Activated naive CD4-positive, alpha-beta T cell (primary cell): ENCODE results near the gene LBP.
"Not testable (repeated sequence)": the region's sequence is repeated elsewhere in the genome, so short reads cannot be mapped to it uniquely, and the experiment has no call there.

ENCODE experiments used
- DNase-seq, 4 experiments: peaks; one replicate each; lab custom pipeline; 2025; lab: John Stamatoyannopoulos, UW

LBP gene

DNA sequence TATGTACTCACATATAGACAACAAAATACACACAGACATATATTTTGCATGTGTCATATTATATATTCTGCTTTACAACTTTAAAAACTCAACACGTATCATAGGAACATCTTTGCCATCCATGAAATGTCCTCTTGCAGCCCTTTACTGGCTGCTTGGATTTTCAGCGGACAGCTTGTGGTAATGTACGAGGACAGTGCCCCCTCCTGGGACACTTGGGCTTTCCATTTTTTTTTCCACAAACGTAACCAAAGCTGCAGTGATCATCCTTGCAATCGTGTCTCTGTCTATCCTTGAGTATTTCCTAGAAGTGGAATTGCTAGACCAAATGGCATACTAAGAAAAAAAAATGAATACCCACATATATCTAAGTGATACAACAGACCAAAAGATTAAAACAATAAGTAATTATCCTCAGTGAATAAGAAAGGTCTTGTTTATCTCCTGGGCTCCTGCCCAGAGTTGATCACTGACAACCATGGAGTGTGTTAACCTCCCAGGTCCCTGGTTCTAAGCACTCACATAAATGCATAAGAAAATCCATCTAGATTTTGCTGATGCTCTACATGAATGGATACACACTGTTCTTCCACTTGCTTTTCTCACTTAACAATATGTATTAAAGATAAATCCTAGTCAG lies 24.2 kb upstream of the LBP start:
- DNase-seq: no peak

DNA sequence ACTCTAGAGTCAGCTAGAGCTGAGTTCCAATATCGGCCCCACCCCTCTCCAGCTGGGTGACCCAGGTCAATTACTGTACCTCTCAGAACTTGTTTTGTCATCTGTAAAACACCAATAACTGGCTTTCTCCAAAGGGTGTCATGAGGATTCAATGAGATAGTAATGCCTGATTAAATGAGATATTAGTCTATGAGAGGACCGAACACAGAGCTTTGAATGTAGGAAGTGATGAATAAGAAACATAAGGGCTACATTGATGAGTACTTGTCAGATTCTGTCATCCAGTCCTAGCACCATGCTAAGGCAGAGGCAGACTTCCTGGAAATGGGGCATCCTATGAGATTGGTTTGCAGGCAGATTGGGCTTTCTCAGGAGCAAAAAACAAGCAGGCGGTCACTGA lies 22.1 kb upstream of the LBP start:
- no peak for DNase-seq

DNA sequence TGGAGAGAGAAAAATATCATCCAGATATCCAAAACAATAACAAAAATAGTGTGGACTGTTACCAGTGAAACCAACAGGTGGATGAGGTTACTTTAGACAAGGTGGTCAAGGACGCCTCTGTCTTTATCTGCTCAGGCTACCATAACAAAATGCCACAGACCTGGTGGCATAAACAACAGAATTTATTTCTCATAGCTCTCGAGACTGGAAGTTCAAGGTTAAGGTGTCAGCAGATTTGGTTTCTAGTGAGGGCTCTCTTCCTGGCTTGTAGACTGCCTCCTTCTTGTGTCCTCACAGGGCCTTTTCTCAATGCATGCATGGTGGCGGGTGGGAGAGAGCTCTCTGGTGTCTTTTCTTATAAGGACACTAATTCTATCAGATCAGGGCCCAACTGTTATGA lies 21.1 kb upstream of the LBP start:
- no peak for DNase-seq

DNA sequence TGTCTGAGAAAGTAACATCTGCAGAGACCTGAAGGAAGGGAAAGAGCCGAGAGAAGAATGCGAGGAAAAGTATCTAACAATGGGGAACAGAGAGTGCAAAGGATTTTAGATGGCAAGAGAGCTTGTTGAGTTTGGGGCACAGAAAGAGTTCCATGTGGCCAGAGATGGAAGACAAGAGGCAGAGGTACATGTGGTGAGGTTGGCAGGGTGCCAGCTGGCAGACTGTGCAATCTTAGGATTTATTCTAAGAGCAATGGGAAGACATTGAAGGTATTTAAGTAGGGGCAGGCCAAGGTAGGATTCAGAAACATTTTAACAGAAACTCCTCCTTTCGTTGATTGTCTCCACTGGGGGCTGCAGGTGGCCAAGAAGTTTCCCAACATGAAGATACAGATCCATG lies 20.4 kb upstream of the LBP start:
- DNase-seq: no peak

DNA sequence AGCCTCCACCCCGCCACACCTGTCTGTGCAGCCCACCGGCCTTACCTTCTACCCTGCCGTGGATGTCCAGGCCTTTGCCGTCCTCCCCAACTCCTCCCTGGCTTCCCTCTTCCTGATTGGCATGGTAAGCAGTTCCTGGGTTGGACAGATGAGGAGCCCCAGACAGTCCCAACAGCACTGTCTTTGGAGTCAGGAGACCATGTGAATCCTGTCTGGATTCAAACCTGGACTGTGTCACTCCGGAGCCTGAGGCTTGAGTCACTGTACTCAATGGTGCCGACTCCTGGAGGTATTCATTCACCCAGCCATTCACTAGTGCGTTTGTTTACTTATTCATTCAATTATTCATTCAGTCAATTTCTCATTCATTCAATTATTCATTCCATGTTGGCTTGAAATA lies 20.0 kb upstream of the LBP start:
- DNase-seq: no peak

DNA sequence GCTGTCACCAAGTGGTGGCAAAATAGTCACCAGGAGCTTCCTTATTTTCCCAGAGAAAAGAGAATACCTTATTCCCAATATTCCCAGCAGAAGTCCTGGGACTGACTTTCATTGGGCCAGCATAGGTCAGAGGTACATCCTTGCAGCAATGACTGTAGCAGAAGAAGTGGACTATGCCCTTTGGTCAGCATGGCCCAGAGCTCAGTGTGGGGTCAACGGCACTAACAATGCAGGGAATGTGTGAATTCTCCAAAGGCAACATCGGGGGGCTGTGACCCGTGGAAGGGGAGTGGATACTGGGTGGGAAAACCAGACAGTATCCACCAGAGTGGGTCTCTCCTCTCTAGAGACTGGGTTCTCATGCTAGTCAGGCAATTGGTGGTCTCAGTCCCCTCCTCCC lies 15.6 kb upstream of the LBP start:
- no peak for DNase-seq

DNA sequence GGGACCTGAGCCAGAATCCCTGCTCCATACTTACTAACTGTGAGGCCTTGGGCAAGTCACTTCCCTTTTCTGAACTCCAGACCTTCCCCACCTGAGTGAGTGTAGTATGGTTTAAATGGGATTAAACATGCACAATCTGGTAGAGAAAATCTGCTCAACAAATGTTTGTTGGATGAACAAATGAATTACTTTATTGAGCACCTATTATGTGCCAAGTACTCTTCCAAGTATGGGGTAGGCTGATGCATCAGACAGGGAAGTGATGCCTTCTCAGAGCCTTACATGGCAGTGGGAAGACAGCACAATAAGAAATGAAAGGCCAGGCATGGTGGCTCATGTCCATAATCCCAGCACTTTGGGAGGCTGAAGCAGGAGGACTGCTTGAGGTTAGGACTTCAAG lies 15.0 kb upstream of the LBP start:
- no peak for DNase-seq

DNA sequence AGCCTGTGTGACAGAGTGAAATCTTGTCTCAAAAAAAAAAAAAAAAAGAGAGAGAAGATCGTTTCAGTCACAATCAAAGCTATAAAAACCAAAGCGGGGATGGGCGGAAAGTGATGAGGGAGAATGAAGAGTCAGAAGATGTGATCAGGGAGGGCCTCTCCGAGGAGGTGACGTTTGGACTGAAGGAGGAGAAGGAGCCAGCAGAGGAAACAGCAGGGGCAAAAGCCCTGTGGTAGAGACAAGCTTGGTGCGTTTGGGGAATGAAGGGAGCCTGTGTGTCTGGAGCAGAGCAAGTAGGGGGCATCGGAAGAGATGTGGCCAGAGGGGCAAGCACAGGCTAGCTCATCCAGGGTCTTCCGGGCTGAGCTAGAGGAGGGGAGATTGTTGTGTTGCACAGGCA lies 14.5 kb upstream of the LBP start:
- DNase-seq: no peak

DNA sequence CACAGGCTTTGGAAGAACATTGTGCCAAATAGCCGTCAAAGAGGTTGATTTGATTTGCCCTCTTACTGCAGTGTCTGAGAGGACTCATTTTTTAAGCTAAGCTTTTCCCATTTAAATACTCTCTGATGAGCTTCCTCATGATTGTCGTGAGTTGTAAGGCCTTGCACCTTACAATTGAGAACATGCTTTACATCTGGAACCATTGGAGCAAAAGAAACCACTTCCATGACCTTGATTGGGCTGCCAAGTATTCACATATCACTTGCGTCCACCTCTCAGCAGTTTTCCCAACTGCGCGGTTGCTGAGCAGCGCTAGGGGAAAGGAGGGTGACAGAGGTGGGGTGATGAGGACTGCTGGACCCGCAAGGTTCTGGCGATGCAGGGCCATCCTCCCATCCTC lies 12.3 kb upstream of the LBP start:
- no peak for DNase-seq

DNA sequence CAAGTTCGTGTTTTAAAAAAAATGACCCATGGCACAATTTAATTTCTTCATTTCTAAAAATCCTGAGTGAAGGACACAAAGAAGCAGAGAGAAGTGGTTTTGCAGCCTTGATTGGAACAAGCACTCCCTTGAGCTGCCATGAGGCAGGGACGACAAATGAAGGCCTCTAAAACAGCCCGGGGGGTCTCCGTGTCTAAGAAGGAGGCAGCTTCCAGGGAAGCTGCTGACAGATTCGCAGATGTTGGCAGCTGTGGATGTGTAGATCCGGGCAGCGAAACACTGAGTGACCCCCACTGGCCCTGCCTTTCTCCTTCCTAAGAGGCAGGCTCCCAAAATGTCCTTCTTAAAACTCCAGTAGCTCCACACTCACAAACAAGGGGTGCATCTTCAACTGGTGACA lies 9.6 kb upstream of the LBP start:
- no peak for DNase-seq

DNA sequence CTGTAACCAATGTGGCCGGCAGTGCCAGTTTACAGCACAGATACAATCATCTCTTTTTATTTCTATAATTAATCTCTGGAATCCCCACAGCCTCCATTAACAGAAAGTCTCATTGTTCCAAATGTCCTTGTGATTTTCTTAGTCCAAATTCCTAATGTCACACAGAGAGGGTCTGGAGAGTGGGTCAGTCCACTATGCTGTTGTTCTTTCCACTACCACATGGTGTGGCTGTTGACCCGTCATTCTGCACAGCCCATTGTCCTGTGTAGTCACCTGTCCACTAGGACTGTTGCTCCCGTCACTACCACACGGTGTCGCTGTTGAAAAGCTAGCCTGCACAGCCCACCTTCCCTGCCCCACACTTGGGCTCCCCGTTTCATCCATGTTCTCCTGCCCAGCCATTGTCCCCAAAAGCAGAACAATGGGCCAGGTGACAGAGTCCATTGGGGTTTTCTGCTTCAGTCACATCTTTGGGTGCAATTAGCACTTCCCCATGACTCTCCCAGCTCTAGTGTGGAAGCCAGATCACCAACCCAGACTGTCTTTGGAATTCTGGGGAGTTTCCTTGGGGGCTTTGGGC lies 8.6 kb upstream of the LBP start:
- DNase-seq: no peak

DNA sequence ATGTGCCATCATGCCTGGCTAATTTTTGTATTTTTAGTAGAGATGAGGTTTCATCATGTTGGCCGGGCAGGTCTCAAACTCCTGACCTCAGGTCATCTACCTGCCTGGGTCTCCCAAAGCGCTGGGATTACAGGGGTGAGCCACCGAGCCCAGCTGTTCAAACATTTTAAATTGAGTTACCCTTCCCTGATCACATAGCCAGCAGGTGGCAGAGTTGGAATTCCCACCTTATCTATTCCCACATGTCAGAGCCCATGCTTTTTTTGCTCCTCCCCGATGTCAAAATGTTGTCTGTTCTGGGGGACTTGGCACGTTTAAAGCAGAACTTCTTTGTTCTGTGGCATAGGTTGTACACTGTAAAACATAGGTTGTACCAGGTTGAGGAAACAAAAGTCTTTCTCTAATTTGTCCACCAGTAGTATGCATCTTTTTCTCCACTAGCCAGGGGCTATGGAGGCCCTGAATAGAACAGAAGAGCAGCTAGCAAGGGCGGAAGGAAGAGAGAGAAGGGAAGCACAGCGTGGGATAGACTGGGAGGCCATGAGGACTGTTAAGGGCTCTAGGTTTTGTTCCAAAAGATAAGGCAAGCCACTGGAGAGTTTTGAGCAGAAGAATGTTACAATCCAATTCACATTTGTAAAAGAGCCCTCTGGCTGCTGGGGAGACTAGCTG lies 7.3 kb upstream of the LBP start:
- DNase-seq: no peak

DNA sequence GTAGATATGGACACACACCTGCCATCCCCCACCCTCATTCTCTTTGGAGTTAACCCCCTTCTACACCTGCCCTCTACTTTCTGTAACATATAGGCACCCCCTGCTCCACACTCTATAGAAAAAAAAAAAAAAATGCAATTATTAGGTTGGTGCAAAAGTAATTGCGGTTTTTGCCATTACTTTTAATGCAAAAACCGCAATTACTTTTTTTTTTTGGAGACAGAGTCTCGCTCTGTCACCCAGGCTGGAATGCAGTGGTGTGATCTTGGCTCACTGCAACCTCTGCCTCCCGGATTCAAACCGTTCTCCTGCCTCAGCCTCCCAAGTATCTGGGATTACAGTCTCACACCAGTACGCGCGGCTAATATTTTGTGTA lies 6.8 kb upstream of the LBP start:
- not testable (repeated sequence) for DNase-seq

DNA sequence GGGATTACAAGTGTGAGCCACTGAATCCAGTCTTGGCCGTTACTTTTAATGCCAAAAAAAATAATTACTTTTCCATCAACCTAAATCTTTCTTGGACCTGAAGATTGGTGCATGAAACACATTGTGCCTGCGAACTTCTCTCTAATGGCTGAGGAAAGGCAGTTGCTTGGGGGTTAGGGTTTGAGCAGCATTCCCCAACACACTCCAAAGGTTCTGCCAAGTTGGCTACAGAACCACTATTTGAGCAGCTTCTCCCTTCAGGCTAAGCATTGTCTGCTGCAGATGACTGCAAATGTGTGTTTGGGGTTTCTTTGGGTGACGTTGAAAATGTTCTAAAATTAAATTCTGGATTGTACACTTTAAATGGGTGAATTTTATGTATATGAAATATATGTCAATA lies 6.3 kb upstream of the LBP start:
- DNase-seq: no peak

DNA sequence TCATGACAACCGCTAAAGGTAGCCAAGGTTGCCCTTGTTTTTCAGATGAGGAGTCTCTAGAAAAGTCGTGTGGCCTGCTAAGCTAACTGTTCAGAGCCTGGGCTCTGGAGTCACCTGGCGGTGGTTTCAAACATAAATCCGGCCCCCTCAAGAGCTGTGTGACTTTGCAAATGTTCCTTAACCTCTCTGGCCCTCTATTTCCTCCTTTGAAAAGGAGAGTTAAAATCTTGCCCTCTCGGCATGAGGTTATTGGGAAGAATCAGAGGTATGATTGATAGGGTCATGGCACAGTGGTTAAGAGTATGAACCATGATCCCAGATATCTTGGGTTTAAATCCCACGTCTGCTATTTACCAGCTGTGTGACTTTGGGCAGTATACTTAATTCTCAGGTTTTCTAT lies 5.6 kb upstream of the LBP start:
- no peak for DNase-seq

DNA sequence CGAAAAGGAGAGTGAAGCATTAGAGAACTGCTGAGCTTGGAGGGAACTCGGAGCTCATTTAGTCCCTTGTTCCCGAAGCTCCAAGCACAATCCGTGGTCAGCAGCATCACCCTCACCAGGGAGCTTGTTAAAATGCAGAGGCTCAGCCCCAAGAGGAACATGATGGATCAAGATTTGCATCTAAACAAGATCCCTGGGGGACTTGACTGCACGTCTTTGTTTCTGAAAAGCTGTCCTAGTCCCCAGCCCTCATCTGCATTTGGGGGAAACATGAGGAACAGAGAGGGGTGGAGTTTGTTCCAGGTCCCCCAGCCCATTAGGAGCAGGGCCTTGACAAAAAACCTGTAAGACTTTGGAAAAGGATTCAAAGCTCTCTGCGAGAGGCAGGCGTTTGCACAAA lies 4.1 kb upstream of the LBP start:
- no peak for DNase-seq

DNA sequence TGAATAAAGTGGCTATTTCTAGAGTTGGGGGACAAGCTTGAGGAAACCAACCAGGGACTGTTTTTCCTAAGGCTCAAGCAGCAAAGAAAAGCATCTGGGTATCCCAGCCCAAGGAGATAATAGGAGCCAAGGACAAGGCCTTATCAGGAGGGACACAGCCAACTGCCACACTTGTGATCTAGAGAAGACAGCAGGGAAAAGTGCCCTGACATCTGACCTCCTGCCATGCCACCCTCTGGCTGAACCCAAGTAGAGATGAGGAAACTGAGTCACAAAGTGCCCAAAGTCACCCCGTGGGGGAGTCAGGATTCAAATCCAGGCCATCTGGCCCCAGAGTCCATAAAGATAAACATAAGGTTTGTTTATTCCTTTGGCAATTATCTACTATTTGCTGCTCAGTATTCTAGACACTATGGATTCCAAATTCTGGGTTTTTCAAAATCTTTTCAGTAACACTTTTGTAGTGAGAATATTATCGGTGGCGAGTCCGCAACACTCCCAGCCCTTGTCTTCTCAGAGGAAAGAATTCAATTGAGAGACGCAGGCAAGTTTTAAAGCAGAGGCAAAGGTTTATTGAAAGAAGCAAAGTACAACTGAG lies 3.5 kb upstream of the LBP start:
- no peak for DNase-seq

DNA sequence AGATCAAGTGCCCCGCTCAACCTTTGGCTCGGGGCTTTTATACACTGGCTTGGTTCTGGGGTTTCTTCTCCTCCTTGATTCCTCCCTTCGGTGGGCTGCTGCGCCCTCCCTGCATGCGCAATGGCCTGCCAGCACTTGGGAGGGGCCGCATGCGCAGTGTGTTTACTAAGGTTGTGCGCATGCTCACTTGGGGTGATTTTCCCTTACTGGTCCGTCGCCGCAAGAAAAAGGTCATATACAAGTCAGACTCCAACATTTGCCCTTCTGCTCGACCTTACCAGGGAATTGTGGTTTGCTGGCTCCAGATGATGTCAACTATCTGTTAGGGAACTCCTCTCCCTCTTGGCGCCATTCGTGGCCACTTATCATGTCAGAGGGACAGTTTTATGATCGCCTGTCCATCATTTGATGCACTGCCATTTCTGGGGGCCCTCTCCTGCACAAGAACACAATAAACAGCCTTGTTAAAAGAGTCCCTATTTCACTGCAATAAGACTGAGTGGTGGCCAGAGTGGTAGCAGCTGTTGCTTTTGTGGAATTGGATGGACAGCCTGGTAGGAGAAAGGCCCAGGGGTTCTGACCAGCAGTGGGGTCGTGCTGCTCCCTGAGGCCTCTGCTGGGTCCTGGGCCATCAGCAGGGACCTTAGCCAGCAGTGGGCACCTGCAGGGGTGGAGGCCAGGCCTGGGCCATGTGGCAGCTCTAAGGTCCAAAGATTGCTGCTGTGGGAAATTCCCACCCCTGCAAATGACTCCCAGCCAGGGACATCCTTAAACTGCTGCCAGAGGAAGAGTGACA lies 2.8 kb upstream of the LBP start:
- DNase-seq: no peak

DNA sequence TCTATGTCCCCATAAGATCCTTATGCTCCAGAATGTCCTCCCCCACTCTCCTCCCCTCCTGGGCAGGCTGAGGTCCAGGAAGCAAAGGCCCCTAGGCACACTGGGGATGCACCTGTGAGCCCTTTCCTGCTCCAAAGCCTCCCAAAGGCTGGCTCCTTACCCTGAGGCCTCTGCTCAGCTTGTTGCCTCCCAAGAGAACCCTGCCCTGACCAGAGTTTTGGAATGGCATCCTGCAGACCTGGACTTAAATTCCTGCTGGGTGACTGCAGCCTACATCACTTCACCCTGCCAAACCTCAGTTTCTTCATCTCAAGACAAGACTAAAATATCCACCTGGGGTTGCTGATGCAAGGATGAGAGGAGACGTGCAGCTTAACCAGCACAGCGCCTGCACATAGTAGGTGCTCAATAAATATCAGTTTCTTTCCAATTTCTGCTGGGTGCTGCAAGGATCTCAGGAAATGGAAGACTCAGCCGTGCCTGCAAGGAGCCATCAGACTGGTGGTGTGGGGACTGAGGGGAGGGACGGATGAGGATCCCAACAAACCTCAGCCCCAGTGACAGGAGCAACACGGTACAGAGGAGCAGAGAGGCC lies 2.1 kb upstream of the LBP start:
- DNase-seq: no peak

DNA sequence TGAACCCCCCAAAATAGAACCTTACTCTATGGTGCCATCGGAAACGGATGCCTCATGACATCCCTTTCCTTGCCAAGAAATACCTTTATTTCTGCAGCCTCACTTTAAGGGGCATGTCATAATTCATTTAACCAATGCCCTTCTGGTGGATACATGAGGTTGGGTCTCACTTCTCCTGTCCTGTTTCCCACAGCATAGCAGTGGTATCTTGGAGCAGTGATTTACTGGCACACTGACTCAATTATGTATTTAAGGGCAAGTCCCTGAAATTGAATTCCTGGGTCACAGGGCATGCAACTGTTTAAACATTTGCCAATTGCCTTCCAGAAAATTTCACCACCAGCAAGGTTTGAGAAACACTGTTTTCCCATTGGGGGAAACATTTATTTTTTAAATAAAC lies 639 bp upstream of the LBP start:
- no peak for DNase-seq

DNA sequence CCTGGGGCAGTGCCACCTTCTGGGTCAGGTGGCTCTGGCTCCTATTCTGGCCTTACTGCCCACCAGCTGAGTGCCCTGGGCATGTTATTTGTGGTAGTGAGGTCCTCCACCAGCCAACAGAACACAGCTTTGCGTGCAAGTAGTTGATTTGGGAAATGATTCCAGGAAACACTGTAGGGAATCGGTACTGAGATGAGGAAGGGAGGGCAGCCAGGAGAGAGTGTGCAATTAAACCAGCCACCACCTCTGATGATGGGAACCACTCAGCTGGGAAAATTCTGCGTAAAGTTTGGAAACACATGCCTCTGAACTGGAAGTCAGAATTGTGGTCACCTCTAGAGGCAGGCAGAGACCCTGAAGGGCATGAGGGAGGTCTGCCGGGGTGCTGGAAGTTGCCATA lies 459 bp downstream of the LBP start:
- no peak for DNase-seq

DNA sequence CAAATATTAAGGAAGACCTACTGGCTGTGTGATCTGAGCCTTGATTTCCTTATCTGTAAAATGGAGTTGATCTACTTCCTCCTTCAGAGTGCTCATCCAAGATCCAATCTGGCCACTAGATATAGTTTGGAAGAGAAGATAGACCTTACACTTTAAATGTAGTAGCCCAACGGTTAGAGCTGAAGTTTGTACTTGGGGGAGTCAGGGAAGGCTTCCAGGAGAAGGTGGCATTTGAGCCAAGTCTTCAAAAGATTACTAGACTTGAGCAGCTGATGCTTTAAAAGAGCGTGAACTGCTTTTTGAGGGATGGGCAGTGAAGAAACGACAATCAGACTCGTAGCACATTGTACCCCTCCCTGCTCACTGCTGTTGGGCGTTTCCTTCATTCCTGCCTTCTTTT lies 3.6 kb downstream of the LBP start:
- DNase-seq: no peak
